HepG2 (cell line): Measurements from ENCODE around the gene EPHA2. TPM values are rescaled to one million over a fixed set of nuclear protein-coding genes. Genes with fewer than 3 reads are reported as not detected.

Experiments
- AKAP8 ChIP-seq: sonication (generic); formaldehyde crosslinking; IDR thresholded peaks from 2 replicates; pipeline ENCODE4 v1.5.1; 2020; ENCODE audit warnings: mild to moderate bottlenecking, missing genetic modification reagents
- BORCS8-MEF2B ChIP-seq: sonication (generic); formaldehyde crosslinking; IDR thresholded peaks from 2 replicates; pipeline ENCODE4 v1.8.0; 2022; ENCODE audit warnings: mild to moderate bottlenecking, missing genetic modification reagents
- CBX1 ChIP-seq: IDR thresholded peaks from one replicate; pipeline ENCODE4 v1.6.1; 2016; ENCODE audit warnings: antibody characterized with exemption, low read depth
- CHD4 ChIP-seq: fragments of 200-600 bp; sonication (generic); IDR thresholded peaks from 2 replicates; pipeline ENCODE4 v1.7.0; 2017; ENCODE audit warnings: mild to moderate bottlenecking, low read length, borderline replicate concordance
- KAT2B ChIP-seq: fragments of 150-350 bp; IDR thresholded peaks from 2 replicates; pipeline ENCODE4 v1.6.1; 2014; ENCODE audit warnings: low read depth, low read length, borderline replicate concordance
- KDM3A ChIP-seq: IDR thresholded peaks from 2 replicates; pipeline ENCODE4 v1.6.1; 2018; ENCODE audit warnings: low read depth, missing compliant biosample characterization
- MAFG ChIP-seq: sonication (generic); formaldehyde crosslinking; IDR thresholded peaks from 2 replicates; pipeline ENCODE4 v1.5.1; 2020; ENCODE audit warnings: mild to moderate bottlenecking, missing genetic modification reagents
- PHF20 ChIP-seq: sonication (generic); formaldehyde crosslinking; IDR thresholded peaks from 2 replicates; pipeline ENCODE4 v1.5.0; 2020; ENCODE audit warnings: mild to moderate bottlenecking, missing genetic modification reagents
- RCOR2 ChIP-seq: IDR thresholded peaks from 2 replicates; pipeline ENCODE4 v1.6.1; 2016; ENCODE audit warnings: missing biosample characterization, missing genetic modification reagents
- SP140L ChIP-seq: sonication (generic); formaldehyde crosslinking; IDR thresholded peaks from 2 replicates; pipeline ENCODE4 v1.4.0; 2020; ENCODE audit warnings: missing genetic modification reagents, borderline replicate concordance
- SYNCRIP ChIP-seq: fragments of 200-400 bp; formaldehyde crosslinking; IDR thresholded peaks from 2 replicates; pipeline ENCODE4 v1.6.1; 2018; ENCODE audit warnings: mild to moderate bottlenecking, low read depth, low read length; ENCODE audit not compliant: insufficient read depth
- TBL1XR1 ChIP-seq: fragments of 150-350 bp; IDR thresholded peaks from 2 replicates; pipeline ENCODE4 v1.6.1; 2014; ENCODE audit warnings: borderline replicate concordance, low read length; ENCODE audit not compliant: partially characterized antibody
- ZNF124 ChIP-seq: sonication (generic); formaldehyde crosslinking; IDR thresholded peaks from 2 replicates; pipeline ENCODE4 v1.4.0; 2020; ENCODE audit warnings: missing genetic modification reagents
- ZNF33B ChIP-seq: sonication (generic); formaldehyde crosslinking; IDR thresholded peaks from 2 replicates; pipeline ENCODE4 v1.5.1; 2020; ENCODE audit warnings: mild to moderate bottlenecking, missing genetic modification reagents
- ZNF644 ChIP-seq: IDR thresholded peaks from 2 replicates; pipeline ENCODE4 v1.6.1; 2016; ENCODE audit warnings: low read depth
- ZSCAN30 ChIP-seq: sonication (generic); formaldehyde crosslinking; IDR thresholded peaks from 2 replicates; pipeline ENCODE4 v1.5.0; 2020; ENCODE audit warnings: mild to moderate bottlenecking, missing genetic modification reagents
- polyA plus RNA-seq, 8 experiments: library from polyadenylated mRNA; depleted of rRNA in 3 of 8; stranded (reverse) in 7 of 8; unstranded in 1 of 8; fragments of >200 nt; fragmentation: Illumina TruSeq in 4 of 8; extraction: Trizol in 4 of 8; gene quantifications; 2 replicates each; pipeline versions ENCODE4 v1.2.1 to v1.2.3, GENCODE V29; 2011 to 2016; ENCODE audit warnings: low read depth in 4 of 8, missing spikeins in 1 of 8, mixed read lengths in 1 of 8; ENCODE audit not compliant: insufficient read depth in 1 of 8
- total RNA-seq, 5 experiments: library from RNA; depleted of rRNA; stranded (reverse); fragments of >200 nt; fragmentation: Illumina TruSeq; extraction: Trizol; gene quantifications; 2 replicates each; pipeline ENCODE4 v1.2.3, GENCODE V29; 2016; ENCODE audit warnings: low read depth in 1 of 5
- TF ChIP-seq, protein P1 (sequence below): sonication (generic); formaldehyde crosslinking; IDR thresholded peaks from 2 replicates; pipeline ENCODE4 v1.4.0; 2020; ENCODE audit warnings: mild to moderate bottlenecking, missing genetic modification reagents
- TF ChIP-seq, protein P2 (sequence below): IDR thresholded peaks from 2 replicates; pipeline ENCODE4 v1.6.1; 2016; ENCODE audit warnings: missing compliant biosample characterization, missing genetic modification reagents, borderline replicate concordance
- TF ChIP-seq, protein P3 (sequence below): IDR thresholded peaks from 2 replicates; pipeline ENCODE4 v1.6.1; 2016; ENCODE audit warnings: low read depth

EPHA2 gene
- total and polyA plus RNA-seq, 2 of the 13 experiments (the other 11 are each of a cell fraction or from before 2014, with no cell fraction given) = 33.6 to 53.6 TPM

DNA sequence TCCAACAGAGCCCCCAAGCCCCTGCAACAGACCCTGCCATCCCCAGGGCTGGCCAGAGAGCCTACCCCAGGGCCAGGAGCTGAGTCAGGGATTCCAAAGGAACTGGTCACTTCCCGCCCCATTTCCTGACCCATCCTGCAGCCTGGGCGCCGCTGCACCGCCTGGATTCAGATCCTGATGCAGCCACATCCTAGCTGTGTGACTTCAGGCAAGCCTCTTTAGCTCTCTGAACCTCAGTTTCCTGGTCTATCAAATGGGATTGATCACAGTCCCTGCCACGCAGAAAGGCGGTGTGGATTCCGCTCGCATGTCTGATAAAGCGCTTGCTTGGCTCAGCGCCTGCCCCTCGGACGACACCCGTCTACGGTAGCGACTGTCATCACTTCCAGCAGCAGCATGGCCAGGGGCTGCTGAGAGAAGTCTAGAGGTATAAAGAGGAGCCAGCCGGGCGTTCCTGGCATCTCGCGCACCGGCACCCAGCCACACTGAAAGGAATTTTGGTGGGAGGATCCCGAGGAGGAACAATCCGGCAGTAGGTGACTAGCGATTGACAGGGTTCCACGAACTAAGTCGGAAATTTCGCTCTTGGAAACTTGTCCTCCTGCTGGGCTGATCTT, 10.1 kb downstream of the EPHA2 start (continued):
- TF ChIP-seq, protein P1, sequence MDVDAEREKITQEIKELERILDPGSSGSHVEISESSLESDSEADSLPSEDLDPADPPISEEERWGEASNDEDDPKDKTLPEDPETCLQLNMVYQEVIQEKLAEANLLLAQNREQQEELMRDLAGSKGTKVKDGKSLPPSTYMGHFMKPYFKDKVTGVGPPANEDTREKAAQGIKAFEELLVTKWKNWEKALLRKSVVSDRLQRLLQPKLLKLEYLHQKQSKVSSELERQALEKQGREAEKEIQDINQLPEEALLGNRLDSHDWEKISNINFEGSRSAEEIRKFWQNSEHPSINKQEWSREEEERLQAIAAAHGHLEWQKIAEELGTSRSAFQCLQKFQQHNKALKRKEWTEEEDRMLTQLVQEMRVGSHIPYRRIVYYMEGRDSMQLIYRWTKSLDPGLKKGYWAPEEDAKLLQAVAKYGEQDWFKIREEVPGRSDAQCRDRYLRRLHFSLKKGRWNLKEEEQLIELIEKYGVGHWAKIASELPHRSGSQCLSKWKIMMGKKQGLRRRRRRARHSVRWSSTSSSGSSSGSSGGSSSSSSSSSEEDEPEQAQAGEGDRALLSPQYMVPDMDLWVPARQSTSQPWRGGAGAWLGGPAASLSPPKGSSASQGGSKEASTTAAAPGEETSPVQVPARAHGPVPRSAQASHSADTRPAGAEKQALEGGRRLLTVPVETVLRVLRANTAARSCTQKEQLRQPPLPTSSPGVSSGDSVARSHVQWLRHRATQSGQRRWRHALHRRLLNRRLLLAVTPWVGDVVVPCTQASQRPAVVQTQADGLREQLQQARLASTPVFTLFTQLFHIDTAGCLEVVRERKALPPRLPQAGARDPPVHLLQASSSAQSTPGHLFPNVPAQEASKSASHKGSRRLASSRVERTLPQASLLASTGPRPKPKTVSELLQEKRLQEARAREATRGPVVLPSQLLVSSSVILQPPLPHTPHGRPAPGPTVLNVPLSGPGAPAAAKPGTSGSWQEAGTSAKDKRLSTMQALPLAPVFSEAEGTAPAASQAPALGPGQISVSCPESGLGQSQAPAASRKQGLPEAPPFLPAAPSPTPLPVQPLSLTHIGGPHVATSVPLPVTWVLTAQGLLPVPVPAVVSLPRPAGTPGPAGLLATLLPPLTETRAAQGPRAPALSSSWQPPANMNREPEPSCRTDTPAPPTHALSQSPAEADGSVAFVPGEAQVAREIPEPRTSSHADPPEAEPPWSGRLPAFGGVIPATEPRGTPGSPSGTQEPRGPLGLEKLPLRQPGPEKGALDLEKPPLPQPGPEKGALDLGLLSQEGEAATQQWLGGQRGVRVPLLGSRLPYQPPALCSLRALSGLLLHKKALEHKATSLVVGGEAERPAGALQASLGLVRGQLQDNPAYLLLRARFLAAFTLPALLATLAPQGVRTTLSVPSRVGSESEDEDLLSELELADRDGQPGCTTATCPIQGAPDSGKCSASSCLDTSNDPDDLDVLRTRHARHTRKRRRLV = no peak
- TF ChIP-seq ZNF33B = no peak
- peak; percentile 22; the same call in 1 of the 2 replicates for TF ChIP-seq BORCS8-MEF2B (CRISPR knock-in tag)
- TF ChIP-seq PHF20 (CRISPR knock-in tag) = no peak
- TF ChIP-seq KAT2B = no peak
- peak; percentile 15; the same call in 1 of the 2 replicates for TF ChIP-seq RCOR2 (CRISPR knock-in tag)
- peak; percentile 15 for TF ChIP-seq CBX1
- no peak for TF ChIP-seq SP140L
- TF ChIP-seq, protein P2, sequence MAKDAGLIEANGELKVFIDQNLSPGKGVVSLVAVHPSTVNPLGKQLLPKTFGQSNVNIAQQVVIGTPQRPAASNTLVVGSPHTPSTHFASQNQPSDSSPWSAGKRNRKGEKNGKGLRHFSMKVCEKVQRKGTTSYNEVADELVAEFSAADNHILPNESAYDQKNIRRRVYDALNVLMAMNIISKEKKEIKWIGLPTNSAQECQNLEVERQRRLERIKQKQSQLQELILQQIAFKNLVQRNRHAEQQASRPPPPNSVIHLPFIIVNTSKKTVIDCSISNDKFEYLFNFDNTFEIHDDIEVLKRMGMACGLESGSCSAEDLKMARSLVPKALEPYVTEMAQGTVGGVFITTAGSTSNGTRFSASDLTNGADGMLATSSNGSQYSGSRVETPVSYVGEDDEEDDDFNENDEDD (CRISPR knock-in tag) = peak; percentile 28; the same call in 1 of the 2 replicates
- TF ChIP-seq ZSCAN30 (CRISPR knock-in tag) = no peak
- peak; percentile 21 for TF ChIP-seq TBL1XR1
- no peak for TF ChIP-seq MAFG (CRISPR knock-in tag)
- TF ChIP-seq SYNCRIP = no peak
- TF ChIP-seq AKAP8 (CRISPR knock-in tag) = no peak; the same call in 1 of the 2 replicates
- TF ChIP-seq KDM3A (CRISPR knock-in tag) = no peak
- no peak; the same call in 1 of the 2 replicates for TF ChIP-seq CHD4
- no peak for TF ChIP-seq ZNF124 (CRISPR knock-in tag)
- TF ChIP-seq, protein P3, sequence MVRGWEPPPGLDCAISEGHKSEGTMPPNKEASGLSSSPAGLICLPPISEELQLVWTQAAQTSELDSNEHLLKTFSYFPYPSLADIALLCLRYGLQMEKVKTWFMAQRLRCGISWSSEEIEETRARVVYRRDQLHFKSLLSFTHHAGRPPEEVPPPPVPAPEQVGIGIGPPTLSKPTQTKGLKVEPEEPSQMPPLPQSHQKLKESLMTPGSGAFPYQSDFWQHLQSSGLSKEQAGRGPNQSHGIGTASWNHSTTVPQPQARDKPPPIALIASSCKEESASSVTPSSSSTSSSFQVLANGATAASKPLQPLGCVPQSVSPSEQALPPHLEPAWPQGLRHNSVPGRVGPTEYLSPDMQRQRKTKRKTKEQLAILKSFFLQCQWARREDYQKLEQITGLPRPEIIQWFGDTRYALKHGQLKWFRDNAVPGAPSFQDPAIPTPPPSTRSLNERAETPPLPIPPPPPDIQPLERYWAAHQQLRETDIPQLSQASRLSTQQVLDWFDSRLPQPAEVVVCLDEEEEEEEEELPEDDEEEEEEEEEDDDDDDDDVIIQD (CRISPR knock-in tag) = no peak
- no peak for TF ChIP-seq ZNF644
